ENCODE results near the gene C19orf53. TPM values are rescaled to one million over a fixed set of nuclear protein-coding genes. Genes with fewer than 3 reads are reported as not detected.

C19orf53 gene
- total and polyA plus RNA-seq, 9 of the 15 experiments (the other 6 are each of a cell fraction or from before 2014, with no cell fraction given), result 98.5 to 441 (median 164) TPM

- Histone ChIP-seq H3K27ac (ENCODE audit: extremely low read depth, low read depth, low read length) (no peak overlapping the region), H3K4me1 (replicated peaks in 1 of 2; ENCODE audit: control insufficient read depth in 2 of 2, insufficient read depth in 2 of 2, low read length in 2 of 2) (peaks cover 9 to 24% of the 10 kb centered on the region in 2 experiments; a peak in 4 of 5 replicates), H3K27me3 (ENCODE audit: control insufficient read depth in 2 of 2, insufficient read depth in 2 of 2, low read length in 2 of 2) (no peaks in the 10 kb centered on the region), H3K9me3 (replicated peaks; ENCODE audit: control insufficient read depth, insufficient read depth, low read depth, low read length) (no peaks in the 10 kb centered on the region), H3K9ac (ENCODE audit: insufficient read depth in 1 of 2, low read depth in 2 of 2, low read length in 2 of 2) (no peak overlapping the region), H3K36me3 (ENCODE audit: control insufficient read depth, insufficient read depth, low read length) (peaks cover 48% of the 10 kb centered on the region; the same call in 2 of the 3 replicates), H3K9me1 (ENCODE audit: control insufficient read depth, insufficient read depth, low read length) (no peaks in the 10 kb centered on the region), H3K4me3 (no peak overlapping the region), H4K20me1 (replicated peaks; ENCODE audit: control insufficient read depth, insufficient read depth, low read length) (no peaks in the 10 kb centered on the region), H2AFZ (ENCODE audit: low read depth, low read length) (no peak overlapping the region), H3K4me2 (ENCODE audit: insufficient read depth, low read length) (no peak overlapping the region), H3K79me2 (ENCODE audit: control insufficient read depth, insufficient read depth, low read length) (peaks cover 18% of the 10 kb centered on the region)
- DNase-seq (ENCODE audit: extremely low read depth in 1 of 4, low spot score in 3 of 4), result no peak
- 88% methylated on average over 15 of the region's 16 CpGs for WGBS (ENCODE audit: insufficient coverage, low coverage, missing lambda C conversion rate)
- TF ChIP-seq RBM25 (IDR thresholded peaks at IDR 0.05; ENCODE audit: low read depth, low read length, severe bottlenecking) (peak; percentile 63), ADNP (tag; IDR thresholded peaks at IDR 0.05) (peak; percentile 27; the same call in 1 of the 2 replicates), EWSR1 (IDR thresholded peaks at IDR 0.05; ENCODE audit: borderline replicate concordance, low read depth, partially characterized antibody) (no peak)
- no peak for ATAC-seq
- BruUV-seq (replicated peaks), result no TSS peak
- FAIRE-seq, result no peak
- ChIA-PET POLR2A (interaction anchor here (0.7 kb wide), 2 partner anchors 164 to 620 kb away, joined by 3 read pairs; no protein-coding TSS in a partner anchor), CTCF (ENCODE audit: low intra/inter-chr PET ratio) (no interaction called here)
- intact Hi-C loops (cut with micrococcal nuclease) (no loop called here), in situ Hi-C loops (cut with MboI) (no loop called here)
These were observed 4.1 kb upstream of the C19orf53 start for GRCh38 chr19:13770013-13770635.

- intact Hi-C loops (cut with micrococcal nuclease) (no loop called here), in situ Hi-C loops (cut with MboI) (no loop called here)
- peaks cover 39% of the 10 kb centered on the region for H3K36me3 ChIP-seq (ENCODE audit: control insufficient read depth, insufficient read depth, low read length)
- POLR2A ChIA-PET, result interaction anchor here (0.5 to 1.6 kb wide), 3 partner anchors 10 to 84 kb away, joined by 4 to 7 read pairs (median 5); no protein-coding TSS in a partner anchor
- H3K27ac ChIP-seq (ENCODE audit: extremely low read depth, low read depth, low read length), result no peak overlapping the region
- DNase-seq (ENCODE audit: extremely low read depth in 1 of 4, low spot score in 3 of 4) (no peak), ATAC-seq (no peak), FAIRE-seq (no peak)
- no peak overlapping the region for H3K9ac ChIP-seq (ENCODE audit: insufficient read depth in 1 of 2, low read depth in 2 of 2, low read length in 2 of 2)
- no peak overlapping the region for H3K4me2 ChIP-seq (ENCODE audit: insufficient read depth, low read length)
- H4K20me1 ChIP-seq (replicated peaks; ENCODE audit: control insufficient read depth, insufficient read depth, low read length), result no peaks in the 10 kb centered on the region
- no peak overlapping the region for H2AFZ ChIP-seq (ENCODE audit: low read depth, low read length)
- WGBS (ENCODE audit: insufficient coverage, low coverage, missing lambda C conversion rate), result 95% methylated on average over 9 of the region's 9 CpGs
- H3K79me2 ChIP-seq (ENCODE audit: control insufficient read depth, insufficient read depth, low read length), result peaks cover 25% of the 10 kb centered on the region
- H3K27me3 ChIP-seq (ENCODE audit: control insufficient read depth in 2 of 2, insufficient read depth in 2 of 2, low read length in 2 of 2), result no peaks in the 10 kb centered on the region
- H3K9me1 ChIP-seq (ENCODE audit: control insufficient read depth, insufficient read depth, low read length), result no peaks in the 10 kb centered on the region
- BruUV-seq (replicated peaks), result no TSS peak
- TF ChIP-seq FOXM1 (IDR thresholded peaks at IDR 0.05; ENCODE audit: low read depth) (no peak), FOXM1 (CRISPR knock-in tag; IDR thresholded peaks at IDR 0.05; ENCODE audit: low read depth) (no peak), ZNF778 (CRISPR knock-in tag; IDR thresholded peaks at IDR 0.05) (no peak), POLR2AphosphoS5 (IDR thresholded peaks at IDR 0.05; ENCODE audit: control insufficient read depth, insufficient read depth, low read depth, low read length) (0 out of 2 replicates have a peak, but pooled peaks have one; percentile 19)
- no peak overlapping the region for H3K4me3 ChIP-seq
- CTCF ChIA-PET (ENCODE audit: low intra/inter-chr PET ratio), result no interaction called here
- H3K4me1 ChIP-seq (replicated peaks in 1 of 2; ENCODE audit: control insufficient read depth in 2 of 2, insufficient read depth in 2 of 2, low read length in 2 of 2), result peaks cover 10 to 27% of the 10 kb centered on the region in 2 experiments
- H3K9me3 ChIP-seq (replicated peaks; ENCODE audit: control insufficient read depth, insufficient read depth, low read depth, low read length), result no peaks in the 10 kb centered on the region
These were observed 4.1 kb downstream of the C19orf53 start for GRCh38 chr19:13778398-13778797.

All from K562 (cell line).